Testis (tissue), 2 donors: ENCODE results near the gene CLMN.

Experiments
- POLR2A ChIP-seq: fragments of 450-650 bp; IDR thresholded peaks from one replicate; pipeline ENCODE4 v1.6.1; 2017; ENCODE audit warnings: antibody characterized with exemption, mild to moderate bottlenecking, moderate library complexity
- TF ChIP-seq, protein P1 (sequence below), 3 experiments: fragments of 450-650 bp in 2 of 3; fragments of 200-600 bp in 1 of 3; sonication (generic) in 1 of 3; IDR thresholded peaks; one replicate each; pipeline ENCODE4 v1.5.1; 2016 to 2019; ENCODE audit warnings: antibody characterized with exemption in 3 of 3, mild to moderate bottlenecking in 2 of 3, moderate library complexity in 1 of 3

- TF ChIP-seq, protein P1, sequence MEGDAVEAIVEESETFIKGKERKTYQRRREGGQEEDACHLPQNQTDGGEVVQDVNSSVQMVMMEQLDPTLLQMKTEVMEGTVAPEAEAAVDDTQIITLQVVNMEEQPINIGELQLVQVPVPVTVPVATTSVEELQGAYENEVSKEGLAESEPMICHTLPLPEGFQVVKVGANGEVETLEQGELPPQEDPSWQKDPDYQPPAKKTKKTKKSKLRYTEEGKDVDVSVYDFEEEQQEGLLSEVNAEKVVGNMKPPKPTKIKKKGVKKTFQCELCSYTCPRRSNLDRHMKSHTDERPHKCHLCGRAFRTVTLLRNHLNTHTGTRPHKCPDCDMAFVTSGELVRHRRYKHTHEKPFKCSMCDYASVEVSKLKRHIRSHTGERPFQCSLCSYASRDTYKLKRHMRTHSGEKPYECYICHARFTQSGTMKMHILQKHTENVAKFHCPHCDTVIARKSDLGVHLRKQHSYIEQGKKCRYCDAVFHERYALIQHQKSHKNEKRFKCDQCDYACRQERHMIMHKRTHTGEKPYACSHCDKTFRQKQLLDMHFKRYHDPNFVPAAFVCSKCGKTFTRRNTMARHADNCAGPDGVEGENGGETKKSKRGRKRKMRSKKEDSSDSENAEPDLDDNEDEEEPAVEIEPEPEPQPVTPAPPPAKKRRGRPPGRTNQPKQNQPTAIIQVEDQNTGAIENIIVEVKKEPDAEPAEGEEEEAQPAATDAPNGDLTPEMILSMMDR (IDR thresholded peaks at IDR 0.05): no peak
- no peak for TF ChIP-seq POLR2A
Observed at GRCh38 chr14:95318399-95319311, 1.1 kb downstream of the CLMN start.
